Activated T-helper 9 cell treated with anti-CD3 and anti-CD28 coated beads, Interleukin-2, amount 50 U/mL, for 16 hours (primary cell): ENCODE measurements around the gene TBX4.
"Not testable (repeated sequence)": the region's sequence is repeated elsewhere in the genome, so short reads cannot be mapped to it uniquely, and the experiment has no call there.

ENCODE experiments used
- DNase-seq: peaks from one replicate; pipeline ENCODE4 v3.0.0-alpha.2; 2020; ENCODE audit warnings: low read depth

TBX4 gene

GRCh38 chr17:61429274-61429673, 22.9 kb upstream of the TBX4 start:
- no peak for DNase-seq

- DNase-seq, result not testable (repeated sequence)
Observed at GRCh38 chr17:61429831-61430230, 22.4 kb upstream of the TBX4 start.

GRCh38 chr17:61431594-61432311, 20.5 kb upstream of the TBX4 start:
- DNase-seq, result no peak

- no peak for DNase-seq
Observed at GRCh38 chr17:61436273-61436672, 15.9 kb upstream of the TBX4 start.

- no peak for DNase-seq
Observed at GRCh38 chr17:61436995-61437704, 15.1 kb upstream of the TBX4 start.

- no peak for DNase-seq
Observed at GRCh38 chr17:61440697-61441096, 11.5 kb upstream of the TBX4 start.

- not testable (repeated sequence) for DNase-seq
Observed at GRCh38 chr17:61441507-61441906, 10.7 kb upstream of the TBX4 start.

GRCh38 chr17:61442136-61442775, 10.0 kb upstream of the TBX4 start:
- DNase-seq, result no peak

GRCh38 chr17:61442878-61443474, 9.2 kb upstream of the TBX4 start:
- DNase-seq, result no peak

- DNase-seq, result no peak
Observed at GRCh38 chr17:61443475-61443882, 8.7 kb upstream of the TBX4 start.

- no peak for DNase-seq
Observed at GRCh38 chr17:61444075-61444474, 8.1 kb upstream of the TBX4 start.

GRCh38 chr17:61444831-61445230, 7.4 kb upstream of the TBX4 start:
- DNase-seq, result no peak

- no peak for DNase-seq
Observed at GRCh38 chr17:61447358-61447757, 4.9 kb upstream of the TBX4 start.

- no peak for DNase-seq
Observed at GRCh38 chr17:61448042-61448441, 4.2 kb upstream of the TBX4 start.

- DNase-seq, result not testable (repeated sequence)
Observed at GRCh38 chr17:61449140-61449539, 3.1 kb upstream of the TBX4 start.

GRCh38 chr17:61449707-61450640, 2.2 kb upstream of the TBX4 start:
- no peak for DNase-seq

GRCh38 chr17:61450641-61451537, 1.3 kb upstream of the TBX4 start:
- DNase-seq, result no peak

- no peak for DNase-seq
Observed at GRCh38 chr17:61451538-61452300, 503 bp upstream of the TBX4 start.

GRCh38 chr17:61453566-61454380, 1.6 kb downstream of the TBX4 start:
- no peak for DNase-seq
